HG03175 (cell line): ENCODE results near the gene TIMP4.

Experiments used
- ATAC-seq: cut with Tn5 transposase; IDR thresholded peaks from one replicate; pipeline ENCODE4 v1.9.1; 2021; ENCODE audit warnings: mild to moderate bottlenecking, moderate library complexity; ENCODE audit not compliant: unreplicated experiment

The TIMP4 gene

DNA sequence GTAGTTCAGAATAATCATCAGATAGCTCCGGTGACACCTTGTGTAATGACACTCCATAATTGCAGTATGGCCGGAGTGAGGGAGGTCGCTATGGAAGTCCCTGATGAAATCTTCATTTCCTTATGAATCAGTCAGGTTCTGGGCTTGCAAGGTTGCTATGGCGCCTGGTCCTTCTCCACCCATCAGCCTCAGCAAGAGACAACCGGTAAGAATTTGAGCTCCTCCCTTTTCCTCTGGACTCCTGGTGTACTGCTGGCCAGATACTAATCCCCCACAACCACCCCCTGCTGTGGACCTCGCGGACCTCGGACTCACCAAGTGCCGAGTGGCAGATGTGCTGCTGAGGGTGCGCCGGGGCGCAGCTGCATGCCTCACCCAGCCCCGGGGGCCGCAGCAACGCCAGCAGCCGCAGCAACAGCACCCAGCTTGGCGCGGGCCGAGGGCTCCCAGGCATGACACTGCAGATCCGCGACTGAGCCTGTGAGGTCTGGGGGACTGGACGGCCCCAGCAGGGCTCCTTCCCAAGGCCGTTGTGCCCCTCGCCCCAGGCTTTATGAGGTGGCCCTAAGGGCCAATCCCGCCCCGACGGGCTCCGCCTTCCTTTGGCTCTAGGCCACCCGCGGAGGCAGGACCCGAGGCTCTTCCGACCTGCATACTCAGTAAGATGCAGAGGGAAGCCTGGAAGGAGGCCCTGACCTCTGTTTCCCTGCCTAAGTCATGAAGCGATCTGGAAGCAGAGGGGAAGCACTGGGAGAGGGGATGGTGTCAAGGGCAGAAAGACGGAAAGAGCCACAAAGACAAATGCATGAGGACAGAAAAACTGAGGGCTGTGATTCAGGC, at the start of gene TIMP4:
TIMP4 (minus strand) TSS at position 526 of the 840 bp plus-strand sequence; CDS start at position 454, 72 bp downstream.
- ATAC-seq = no peak

- no peak for ATAC-seq
Observed at GRCh38 chr3:12205171-12205570, 46.5 kb upstream of the TIMP4 start.

DNA sequence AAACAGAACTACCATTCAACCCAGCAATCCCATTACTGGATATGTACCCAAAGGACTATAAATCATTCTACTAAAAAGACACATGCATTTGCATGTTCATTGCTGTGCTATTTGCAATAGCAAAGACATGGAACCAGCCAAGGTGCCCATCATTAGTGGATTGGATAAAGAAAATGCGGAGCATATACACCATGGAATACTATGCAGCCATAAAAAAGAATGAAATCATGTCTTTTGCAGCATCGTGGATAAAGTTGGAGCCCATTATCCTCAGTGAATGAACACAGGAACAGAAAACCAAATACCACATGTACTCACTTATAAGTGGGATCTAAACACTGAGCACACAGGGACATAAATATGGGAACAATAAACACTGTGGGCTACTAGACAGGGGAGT, 43.1 kb upstream of the TIMP4 start:
- no peak for ATAC-seq

DNA sequence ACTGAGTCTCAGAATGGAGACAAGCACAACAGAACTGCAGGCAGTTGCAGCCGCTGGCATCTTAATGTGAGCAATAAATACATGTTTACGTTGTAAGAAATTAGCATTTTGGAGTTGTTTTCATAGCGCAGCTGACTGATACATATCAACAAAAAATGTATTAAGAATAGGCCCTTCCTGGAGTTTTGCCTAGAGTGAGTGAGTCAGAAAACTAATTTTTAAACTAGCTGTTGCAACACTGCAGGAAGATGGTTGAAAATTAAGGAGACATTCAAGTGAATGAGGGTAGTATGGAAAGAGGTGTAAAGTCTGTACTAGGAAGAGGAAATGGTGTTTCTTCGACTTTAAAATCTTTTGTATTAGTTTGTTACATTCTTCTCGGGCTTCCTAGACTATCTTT, 39.6 kb upstream of the TIMP4 start:
- ATAC-seq = no peak

GRCh38 chr3:12197475-12197874, 38.8 kb upstream of the TIMP4 start:
- peak; percentile 33 for ATAC-seq

GRCh38 chr3:12196684-12197083, 38.0 kb upstream of the TIMP4 start:
- ATAC-seq = no peak

DNA sequence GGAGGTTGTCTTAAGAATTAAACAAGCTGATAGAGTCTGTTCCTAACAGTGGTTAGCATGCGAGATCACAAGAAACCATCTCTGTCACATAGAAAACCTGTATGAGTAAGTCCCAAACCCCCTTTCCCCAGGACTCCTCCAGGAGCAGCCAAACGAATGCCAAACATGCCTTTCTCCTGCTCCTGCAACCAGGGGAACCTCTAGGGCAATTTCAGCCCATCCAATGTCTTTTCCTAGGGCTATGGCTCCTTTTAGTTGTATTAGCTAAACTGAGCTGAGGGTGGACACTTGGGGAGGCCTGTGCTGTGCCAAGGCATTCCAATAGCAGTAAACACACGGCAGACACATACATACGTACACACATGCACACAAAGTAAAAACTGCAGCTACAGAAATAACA, 36.5 kb upstream of the TIMP4 start:
- ATAC-seq = no peak

- ATAC-seq = peak; percentile 72
Observed at GRCh38 chr3:12194669-12195161, 36.0 kb upstream of the TIMP4 start.

DNA sequence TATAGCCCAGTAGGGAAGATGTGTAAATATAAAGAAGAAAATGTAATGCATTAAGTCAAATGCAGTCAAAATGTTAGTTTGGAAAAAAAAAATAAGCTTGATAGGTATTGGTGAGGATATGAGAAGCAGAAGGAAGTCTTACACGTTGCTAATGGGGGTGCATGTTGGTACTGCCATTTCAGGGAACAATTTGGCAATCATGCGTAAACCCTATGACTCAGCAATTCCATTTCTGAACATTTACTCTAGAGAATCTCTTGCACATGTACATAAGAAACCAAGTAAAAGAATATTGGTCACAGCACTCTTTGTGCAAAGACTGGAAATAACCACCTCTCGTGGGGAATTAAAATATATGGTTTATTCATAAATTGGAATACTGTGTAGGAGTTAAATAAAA, 35.5 kb upstream of the TIMP4 start:
- ATAC-seq = peak; percentile 25

DNA sequence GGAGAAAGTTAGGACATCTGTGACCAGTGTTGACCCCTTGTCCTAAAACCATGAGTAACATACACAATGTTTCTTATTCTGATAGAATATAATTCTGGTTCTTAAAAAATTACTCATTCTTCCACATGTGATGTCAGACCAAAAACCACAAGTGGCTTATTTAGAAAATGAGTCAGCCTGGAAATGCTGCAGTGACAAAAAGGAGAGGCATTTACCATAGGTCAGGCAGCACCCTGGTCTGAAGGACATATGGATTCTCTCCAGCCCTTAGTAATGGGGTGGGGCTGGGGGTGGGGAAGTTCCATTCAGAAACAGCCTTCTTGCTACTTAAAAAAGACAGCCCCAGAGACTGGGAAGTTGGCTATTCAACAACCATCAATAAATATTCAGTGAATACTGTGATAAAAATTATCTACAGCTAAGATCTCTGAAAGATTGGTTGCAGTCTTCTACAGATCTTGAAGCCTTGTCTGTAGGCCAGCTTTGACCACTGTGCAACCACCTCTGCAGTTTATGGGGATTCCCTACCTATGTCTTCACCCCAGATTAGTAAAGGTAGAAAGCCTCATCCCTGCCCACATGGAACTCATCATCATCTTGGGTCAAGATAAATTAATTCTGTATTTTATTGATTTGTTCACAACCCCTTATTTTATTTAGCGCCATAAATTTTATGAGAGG, 34.9 kb upstream of the TIMP4 start:
- ATAC-seq = peak; percentile 47

- ATAC-seq = no peak
Observed at GRCh38 chr3:12192655-12193484, 34.2 kb upstream of the TIMP4 start.

DNA sequence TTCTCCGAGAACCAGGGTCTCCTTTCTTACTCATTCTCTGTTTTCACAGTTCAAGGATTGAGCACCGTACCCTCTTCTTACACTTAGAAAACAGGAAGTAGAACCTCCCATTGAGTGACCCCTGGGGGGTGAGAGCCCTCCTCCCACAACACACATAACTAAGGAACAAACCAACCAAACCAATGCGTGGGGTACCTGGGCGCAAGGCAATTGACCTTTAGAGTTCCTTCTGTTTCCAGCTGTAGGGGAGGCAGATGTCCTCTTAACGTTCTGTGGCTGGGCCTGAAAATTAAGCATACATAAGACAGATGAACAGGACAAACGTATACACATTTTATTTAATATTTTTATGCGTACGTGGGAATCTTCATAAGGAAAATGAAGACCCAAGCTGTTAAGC, 33.5 kb upstream of the TIMP4 start:
- no peak for ATAC-seq

DNA sequence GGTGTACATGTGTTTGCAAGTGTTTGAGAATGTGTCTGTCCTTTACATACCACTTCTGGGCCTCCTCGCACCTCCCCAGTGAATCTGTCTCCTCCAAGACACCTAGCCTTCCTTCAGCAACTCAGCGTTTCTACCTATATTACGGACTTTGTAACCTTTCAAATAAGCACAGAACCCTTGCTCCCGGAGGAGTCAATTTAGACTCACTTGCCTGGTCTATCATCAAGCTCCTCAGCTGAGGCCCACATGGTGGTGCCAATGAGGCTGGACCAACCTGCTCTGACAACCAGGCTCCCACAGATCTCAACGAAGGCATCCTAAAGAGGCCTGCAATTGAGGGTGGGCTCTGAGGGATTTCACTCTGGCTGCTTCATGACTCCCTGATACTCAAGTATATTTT, 32.8 kb upstream of the TIMP4 start:
- ATAC-seq = no peak

- no peak for ATAC-seq
Observed at GRCh38 chr3:12190832-12191231, 32.1 kb upstream of the TIMP4 start.

DNA sequence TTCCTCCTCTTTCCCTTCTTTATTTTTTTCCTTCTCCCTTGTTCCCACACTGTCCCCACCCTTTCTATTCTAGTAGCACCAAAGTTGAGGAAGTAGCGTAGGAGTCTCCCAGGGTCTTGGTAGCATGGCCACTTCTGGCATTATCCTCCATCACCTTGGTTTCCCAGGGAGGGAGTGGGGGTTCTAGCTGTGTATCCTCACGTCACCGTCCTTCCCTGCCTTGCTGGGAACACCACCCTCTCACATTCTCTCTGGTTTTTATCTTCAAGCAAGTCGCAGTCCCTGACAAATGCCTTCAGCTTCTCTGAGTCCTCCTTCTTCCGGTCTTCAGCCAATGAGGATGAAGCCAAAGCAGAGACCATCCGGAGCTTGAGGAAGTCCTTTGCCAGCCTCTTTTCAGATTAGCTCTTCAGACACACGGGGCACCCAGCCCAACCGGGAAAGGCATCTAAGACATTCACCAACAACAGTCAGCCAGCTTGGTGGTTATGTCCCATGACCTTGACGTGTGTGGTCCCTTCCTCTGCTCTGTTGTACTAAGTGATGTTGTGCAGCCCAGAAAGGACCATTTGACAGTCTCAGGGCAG, 31.6 kb upstream of the TIMP4 start:
- no peak for ATAC-seq

- ATAC-seq = no peak
Observed at GRCh38 chr3:12188681-12189287, 30.1 kb upstream of the TIMP4 start.

DNA sequence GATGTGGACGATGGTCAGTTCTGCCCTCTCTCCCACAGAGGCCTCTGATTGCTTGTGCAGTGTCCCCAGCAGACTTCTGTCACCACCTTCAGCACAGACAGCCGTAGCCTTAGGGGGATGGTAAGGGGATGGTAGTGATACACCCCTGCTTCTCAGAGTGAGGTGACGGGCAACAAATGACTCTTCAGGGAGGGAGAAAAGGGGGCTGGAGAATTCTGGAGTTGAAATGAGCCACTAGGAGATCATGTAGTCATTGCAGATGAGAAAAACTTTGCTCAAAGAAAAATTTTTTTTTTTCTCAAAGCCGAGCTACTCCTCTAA, 29.6 kb upstream of the TIMP4 start:
- no peak for ATAC-seq

GRCh38 chr3:12187448-12188327, 29.0 kb upstream of the TIMP4 start:
- peak; percentile 75 for ATAC-seq

GRCh38 chr3:12186515-12187286, 28.0 kb upstream of the TIMP4 start:
- no peak for ATAC-seq
